ENCODE data around the gene COL20A1.

Gene COL20A1

DNA sequence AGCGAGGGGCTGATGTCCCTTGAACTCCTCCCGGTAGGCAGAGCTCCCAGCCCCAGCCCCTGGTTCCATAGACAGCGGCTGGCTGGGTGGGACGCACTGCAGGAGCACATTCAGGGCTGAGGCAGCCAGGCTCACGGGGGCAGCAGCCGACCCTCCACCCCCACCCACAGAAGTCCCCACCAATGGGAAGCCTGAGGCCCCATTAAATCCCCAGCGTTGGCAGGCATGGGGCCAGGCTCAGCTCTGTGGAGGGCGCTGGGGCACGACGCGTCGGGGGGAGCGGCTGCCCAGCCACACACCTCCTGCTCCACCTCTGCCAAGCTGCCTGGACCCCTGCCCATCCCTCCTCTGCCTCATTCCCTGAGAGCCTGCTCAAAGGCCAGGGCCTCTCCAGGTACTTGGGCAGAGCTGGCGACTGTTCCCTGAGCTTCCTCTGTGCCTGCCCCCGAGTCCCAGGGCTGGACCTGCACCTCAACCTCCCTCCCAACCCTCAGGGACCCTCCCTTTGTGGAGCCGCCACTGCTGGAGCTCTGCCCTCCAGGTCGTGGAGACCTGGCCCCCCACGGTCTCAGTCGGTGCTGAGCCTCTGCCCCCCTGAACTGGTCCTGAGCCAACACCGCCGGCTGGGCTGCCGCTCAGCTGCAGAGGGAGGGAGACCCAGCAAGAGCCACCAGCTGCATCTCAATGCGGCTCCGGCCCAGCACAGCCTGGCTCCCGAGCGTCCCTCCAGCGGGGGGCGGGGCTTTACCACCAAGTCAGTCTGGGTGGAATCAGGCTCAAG is 59.0 kb downstream of the COL20A1 start:
- Mint-ChIP-seq H3K36me3 (no peaks in the 10 kb centered on the region), H3K4me1 (ENCODE audit: low read depth) (no peaks in the 10 kb centered on the region), H3K27me3 (no peaks in the 10 kb centered on the region), H3K9me3 (ENCODE audit: low read depth) (no peaks in the 10 kb centered on the region), H3K27ac (no peak overlapping the region), H3K4me3 (no peak overlapping the region)

DNA sequence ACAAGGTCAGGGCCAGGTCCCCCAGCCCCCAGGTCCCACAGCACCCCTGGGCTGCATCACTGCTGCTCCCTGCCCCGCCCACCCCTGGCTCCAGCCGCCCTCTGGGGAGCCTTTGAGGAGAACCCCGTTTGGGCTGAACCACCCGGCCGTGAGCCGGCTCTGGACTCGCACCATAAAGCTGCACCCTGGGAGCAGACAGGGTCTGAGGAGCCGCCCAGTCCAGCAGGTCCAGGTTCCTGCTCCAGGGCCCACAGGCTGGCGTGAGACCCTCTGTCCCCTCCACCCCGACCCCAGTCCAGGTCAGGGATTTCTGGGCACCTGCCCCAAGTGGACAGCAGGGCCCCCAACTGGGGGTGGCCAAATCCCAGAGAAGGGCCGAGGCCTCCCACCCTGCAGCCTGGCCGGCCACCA is 59.8 kb downstream of the COL20A1 start:
- Mint-ChIP-seq H3K4me3 (no peak overlapping the region), H3K4me1 (ENCODE audit: low read depth) (no peaks in the 10 kb centered on the region), H3K27ac (no peak overlapping the region), H3K36me3 (no peaks in the 10 kb centered on the region), H3K27me3 (no peaks in the 10 kb centered on the region), H3K9me3 (ENCODE audit: low read depth) (no peaks in the 10 kb centered on the region)

DNA sequence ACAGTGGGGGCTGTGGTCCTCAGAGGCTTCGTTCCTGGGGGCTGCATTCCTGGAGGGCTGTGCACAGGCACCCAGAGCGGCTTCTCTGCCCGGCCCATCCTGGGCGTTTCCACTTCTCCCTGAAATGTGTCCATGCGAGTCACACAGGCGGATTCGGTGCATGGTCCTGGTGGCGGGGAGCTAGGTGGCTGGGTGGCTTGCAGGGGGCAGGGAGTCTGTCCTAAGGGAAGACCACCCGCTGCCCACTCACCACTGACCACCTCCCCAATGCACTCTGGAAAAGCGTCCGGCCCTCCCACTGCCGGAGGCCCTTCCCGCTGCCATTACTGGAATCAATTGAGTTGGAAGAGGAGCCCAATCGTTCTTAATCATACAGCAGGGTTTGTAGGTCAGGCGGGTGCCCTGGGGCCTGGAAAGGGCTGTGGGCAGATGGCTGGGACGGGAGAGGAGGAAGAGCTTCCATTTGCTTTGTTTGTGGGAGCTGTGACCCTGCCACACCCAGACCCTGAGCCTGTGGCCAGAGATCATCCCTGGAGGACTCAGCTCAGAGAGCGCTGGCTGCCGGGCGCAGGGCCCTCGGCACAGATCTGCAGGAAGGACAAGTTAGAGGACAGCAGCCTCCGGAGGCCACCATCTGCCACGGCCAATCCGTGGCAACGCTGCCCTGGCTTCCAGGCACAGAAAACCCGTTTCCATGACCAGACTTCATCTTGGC is 61.8 kb downstream of the COL20A1 start:
- no peaks in the 10 kb centered on the region for H3K4me1 Mint-ChIP-seq (ENCODE audit: low read depth)
- no peaks in the 10 kb centered on the region for H3K36me3 Mint-ChIP-seq
- H3K9me3 Mint-ChIP-seq (ENCODE audit: low read depth): no peaks in the 10 kb centered on the region
- no peak overlapping the region for H3K4me3 Mint-ChIP-seq
- H3K27ac Mint-ChIP-seq: no peak overlapping the region
- peaks cover 4% of the 10 kb centered on the region for H3K27me3 Mint-ChIP-seq

DNA sequence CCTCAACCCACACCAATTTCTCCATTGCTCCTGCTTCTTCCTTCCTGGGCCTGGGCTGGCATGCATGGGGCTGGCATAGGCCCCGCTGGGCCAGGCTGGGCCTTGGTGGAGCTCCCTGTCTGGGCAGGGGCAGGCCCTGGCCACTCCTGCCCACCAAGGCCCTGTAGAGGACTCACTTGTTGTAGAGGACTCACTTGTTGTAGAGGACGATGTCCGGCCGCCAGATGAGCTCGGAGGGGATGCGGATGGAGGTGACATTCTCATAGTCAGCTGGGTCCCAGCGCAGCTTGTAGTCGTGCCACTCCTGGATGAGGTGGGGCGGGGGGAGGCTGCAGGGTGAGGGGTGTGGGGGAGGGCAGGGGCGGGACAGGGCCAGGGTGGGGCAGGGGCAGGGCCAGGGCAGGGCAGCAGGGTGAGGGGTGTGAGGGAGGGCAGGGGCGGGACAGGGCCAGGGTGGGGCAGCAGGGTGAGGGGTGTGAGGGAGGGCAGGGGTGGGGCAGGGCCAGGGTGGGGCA is 62.9 kb downstream of the COL20A1 start:
- Mint-ChIP-seq H3K27me3 (peaks cover 4% of the 10 kb centered on the region), H3K9me3 (ENCODE audit: low read depth) (no peaks in the 10 kb centered on the region), H3K27ac (no peak overlapping the region), H3K4me1 (ENCODE audit: low read depth) (no peaks in the 10 kb centered on the region), H3K4me3 (no peak overlapping the region), H3K36me3 (no peaks in the 10 kb centered on the region)

DNA sequence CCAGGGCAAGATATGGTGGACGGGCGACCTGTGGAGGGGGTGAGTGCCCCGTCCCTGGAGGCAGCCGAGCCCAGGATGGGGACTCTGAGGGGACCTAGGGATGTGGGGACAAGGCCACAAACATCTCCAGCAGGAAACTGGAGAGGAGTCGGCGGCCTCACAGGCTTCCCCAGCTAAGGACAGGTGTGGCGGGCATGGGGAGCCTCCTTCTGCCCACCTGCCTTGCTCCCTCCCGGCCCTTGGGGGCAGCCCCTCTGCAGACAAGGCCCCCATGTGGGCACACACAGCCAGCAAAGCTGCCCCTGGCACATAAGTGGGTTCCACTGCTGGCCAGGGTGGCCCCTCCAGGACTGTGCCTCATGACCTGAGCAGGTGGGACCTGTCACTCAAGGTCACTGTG is 63.5 kb downstream of the COL20A1 start:
- Mint-ChIP-seq H3K27ac (no peak overlapping the region), H3K9me3 (ENCODE audit: low read depth) (no peaks in the 10 kb centered on the region), H3K27me3 (peaks cover 4% of the 10 kb centered on the region), H3K4me1 (ENCODE audit: low read depth) (no peaks in the 10 kb centered on the region), H3K4me3 (no peak overlapping the region), H3K36me3 (no peaks in the 10 kb centered on the region)

DNA sequence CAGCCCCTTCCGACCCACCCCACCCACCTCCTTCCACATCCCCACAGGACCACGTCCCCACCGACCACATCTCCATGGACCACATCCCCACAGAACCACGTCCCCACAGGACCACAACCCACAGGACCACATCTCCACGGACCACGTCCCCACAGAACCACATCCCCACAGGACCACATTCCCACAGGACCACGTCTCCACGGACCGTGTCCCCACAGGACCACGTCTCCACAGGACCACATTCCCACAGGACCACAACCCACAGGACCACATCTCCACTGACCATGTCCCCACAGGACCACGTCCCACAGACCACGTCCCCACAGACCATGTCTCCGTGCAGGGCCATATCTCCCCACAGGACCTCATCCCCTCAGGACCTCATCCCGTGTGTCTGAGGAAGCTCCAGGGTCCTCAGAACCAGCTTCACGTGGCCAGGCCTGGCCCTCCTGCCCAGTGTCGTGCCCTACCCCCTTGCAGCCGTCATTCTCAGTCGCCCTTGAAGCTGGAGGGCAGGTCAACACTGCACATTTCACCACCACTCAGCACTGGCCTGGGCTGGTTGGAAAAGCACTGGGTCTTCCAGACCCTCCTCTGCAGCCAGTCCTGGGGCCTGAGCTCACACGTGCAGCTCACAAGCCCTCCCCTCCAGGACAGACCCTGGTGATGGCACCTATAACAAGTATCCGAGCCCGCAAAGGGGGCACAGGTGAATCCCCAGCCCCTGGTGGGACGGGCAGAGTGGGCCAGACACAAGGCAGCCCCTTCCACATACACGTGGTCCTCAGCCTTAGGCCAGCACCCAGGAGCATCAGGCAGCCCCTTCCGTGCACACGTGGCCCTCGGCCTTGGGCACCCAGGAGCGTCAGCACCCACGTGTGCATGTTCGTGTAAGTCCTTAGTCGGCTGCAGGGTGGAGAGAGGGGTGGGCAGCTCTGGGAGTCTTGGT is 64.2 kb downstream of the COL20A1 start:
- Mint-ChIP-seq H3K27ac (no peak overlapping the region), H3K27me3 (peaks cover 4% of the 10 kb centered on the region), H3K4me1 (ENCODE audit: low read depth) (no peaks in the 10 kb centered on the region), H3K9me3 (ENCODE audit: low read depth) (no peaks in the 10 kb centered on the region), H3K4me3 (no peak overlapping the region), H3K36me3 (no peaks in the 10 kb centered on the region)

DNA sequence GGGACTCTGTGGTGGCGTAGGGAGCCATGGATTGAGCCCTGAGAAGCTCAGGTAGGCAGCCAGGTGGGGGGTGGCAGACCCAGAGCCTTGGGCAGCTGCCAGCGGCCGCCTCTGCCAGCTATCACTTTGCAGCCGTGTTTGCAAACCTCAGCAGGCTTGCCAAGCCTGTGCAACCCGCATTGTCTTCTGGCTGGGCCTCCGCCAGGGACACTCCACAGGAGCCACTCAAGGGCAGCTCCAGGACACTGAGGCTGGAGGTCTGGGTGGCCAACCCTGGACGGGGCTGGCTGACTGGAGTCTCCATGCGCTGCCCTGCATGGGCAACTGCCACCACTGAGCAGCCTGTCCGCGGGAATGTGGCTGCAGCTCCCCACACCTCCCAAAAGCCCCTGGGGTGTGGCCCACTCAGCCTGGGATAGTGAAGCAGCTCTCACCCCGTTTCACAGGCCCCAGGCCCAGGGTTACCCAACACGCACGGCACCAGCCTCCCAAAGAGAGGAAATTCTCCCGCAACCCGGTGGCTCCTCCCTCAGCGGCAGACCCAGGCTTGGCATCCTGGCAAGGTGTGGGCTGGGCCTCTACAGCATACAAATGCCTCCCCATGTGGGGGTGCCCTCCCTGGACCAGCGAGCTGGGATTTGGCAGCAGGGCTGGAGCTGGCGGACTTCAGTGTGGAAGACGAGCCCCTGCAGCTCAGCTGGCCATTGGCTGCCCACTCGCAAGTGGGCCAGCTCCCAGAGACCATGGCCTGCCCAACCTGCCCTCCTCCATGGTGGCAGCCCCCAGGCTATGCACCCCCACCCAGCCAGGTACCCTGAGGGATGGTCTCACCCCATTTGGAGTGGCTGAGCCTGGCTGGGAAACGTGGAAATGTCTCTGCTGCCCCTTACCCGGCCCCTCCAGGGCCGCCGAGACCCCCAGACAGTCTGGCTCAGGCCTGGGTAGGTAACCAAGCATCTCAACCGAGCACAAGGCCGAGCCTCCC is 65.2 kb downstream of the COL20A1 start:
- Mint-ChIP-seq H3K4me1 (ENCODE audit: low read depth) (peaks cover 2% of the 10 kb centered on the region), H3K4me3 (no peak overlapping the region), H3K36me3 (no peaks in the 10 kb centered on the region), H3K27me3 (peaks cover 12% of the 10 kb centered on the region), H3K27ac (no peak overlapping the region), H3K9me3 (ENCODE audit: low read depth) (no peaks in the 10 kb centered on the region)

DNA sequence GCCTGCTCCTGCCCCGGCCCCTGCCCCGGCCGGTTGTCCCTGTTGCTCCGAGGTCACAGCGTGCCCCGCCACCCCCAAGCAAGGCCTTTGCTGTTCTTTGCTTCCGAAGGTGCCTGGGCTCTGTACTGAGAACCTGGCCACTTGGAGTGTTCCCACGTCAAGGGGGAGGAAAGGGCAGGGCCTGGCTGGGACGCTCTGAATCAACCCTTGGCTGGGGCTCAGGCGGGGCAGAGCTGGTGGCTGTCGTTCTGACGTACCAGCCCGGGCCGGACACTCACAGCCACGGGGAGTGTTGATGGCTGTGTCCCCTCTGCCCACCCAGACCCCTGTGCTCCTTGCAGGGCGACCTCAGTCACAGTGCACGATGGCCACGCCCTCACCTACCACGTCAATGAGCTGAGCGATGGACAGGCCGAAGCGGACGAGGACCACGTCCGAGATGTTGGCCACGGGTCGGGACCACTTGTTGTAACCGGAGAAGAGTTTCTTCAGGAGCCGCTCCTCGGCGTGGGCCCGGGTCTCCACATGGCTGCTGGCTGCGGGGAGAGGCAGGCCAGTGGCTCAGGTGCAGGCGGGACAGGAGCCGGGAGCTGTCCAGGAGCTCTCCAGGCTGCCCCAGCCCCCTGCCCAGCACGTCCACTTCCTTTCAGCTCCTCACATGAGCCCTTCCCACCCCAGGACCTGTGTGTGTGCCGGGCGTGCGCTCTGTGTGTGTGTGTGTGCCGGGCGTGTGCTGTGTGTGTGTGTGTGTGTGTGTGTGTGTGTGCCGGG is 66.4 kb downstream of the COL20A1 start:
- Mint-ChIP-seq H3K4me1 (ENCODE audit: low read depth) (peaks cover 2% of the 10 kb centered on the region), H3K27me3 (peaks cover 12% of the 10 kb centered on the region), H3K36me3 (no peaks in the 10 kb centered on the region), H3K27ac (no peak overlapping the region), H3K9me3 (ENCODE audit: low read depth) (no peaks in the 10 kb centered on the region), H3K4me3 (no peak overlapping the region)

DNA sequence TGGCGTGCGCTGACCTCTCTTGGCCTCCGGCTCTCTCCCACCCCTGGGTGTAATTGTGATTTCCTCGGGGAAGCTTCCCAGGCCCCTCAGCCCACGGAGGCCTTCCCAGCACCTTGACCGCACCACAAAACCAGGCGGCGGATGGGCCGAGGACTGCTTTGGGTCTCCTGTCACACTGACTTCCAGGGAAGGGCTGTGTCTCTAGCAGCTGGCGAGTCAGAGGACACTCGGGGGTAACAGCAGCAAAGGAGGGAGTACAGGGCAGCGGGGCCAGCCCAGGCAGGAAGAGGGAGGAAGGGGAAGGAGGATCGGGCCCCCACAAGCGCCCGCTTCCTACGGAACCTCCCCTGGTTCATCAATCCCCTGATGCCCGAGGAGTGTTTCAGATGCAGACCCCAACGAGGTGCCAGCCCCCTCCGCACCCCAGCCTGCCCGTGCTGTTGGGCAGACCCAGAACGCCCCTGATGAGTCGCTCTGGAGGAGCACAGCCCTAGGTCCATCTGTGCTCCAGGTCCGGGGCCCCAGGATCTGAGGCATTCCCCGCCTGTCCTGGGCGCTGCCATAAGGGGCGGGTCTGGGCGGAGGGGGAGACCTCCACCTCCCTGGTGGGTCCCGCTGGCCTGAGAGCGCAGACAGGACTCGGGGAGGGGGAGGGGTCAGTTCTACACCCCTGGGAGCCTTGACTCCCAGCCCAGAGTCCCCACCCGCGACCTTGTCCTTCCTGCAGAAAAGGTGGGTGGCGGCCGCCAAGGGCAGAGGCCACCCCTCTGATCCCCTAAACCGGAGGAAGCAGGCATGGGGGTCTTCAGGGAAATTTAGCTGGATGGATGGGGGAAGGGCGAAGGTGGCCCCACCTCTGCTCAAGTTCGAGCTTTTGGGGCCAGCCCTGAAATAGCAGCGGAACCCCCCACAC is 67.2 kb downstream of the COL20A1 start:
- Mint-ChIP-seq H3K36me3 (no peaks in the 10 kb centered on the region), H3K27ac (no peak overlapping the region), H3K9me3 (ENCODE audit: low read depth) (no peaks in the 10 kb centered on the region)

DNA sequence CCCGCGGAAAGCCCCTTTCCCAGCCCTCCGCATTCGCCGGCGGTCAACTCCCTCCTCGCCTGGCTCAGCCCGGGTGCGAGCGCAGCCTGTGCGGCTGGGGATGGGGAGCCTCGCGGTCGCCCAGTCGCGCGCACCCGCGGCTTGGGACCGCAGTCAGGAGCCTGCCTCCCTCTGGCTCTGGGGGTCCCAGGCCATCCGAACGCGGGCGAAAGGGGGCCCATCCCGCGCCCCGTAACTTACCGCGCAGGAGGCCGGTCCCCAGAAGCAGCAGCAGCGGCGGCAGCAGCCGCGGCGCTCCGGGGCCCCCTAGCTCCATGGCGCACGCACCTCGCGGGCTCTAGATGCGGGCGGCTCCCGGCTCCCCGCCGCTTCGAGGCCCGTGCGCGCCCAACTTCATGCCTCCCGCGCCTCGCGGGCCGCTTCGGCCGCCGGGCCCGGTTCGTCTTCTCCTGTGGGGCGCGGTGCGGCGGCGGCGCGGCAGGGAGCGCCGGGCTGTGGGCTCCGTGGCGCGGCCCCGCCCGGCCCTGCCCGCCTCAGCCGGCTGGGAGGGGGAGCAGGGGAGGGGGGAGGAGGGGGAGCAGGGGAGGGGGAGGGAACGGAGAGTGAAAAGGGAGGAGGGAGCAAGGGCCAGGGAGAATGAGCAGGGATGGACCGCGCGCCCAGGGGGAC is 68.0 kb downstream of the COL20A1 start, which contains the start of gene CHRNA4:
Gene CHRNA4 (minus strand): TSS at position 500 of the 669 bp plus-strand sequence. CDS start 184 bp downstream, at position 316.
- no peaks in the 10 kb centered on the region for H3K9me3 Mint-ChIP-seq (ENCODE audit: low read depth)
- no peak within 1 kb of the TSS for H3K27ac Mint-ChIP-seq
- peaks cover 12% of the 10 kb centered on the region for H3K27me3 Mint-ChIP-seq
- H3K4me3 Mint-ChIP-seq: no peak within 1 kb of the TSS
- peaks cover 2% of the 10 kb centered on the region for H3K4me1 Mint-ChIP-seq (ENCODE audit: low read depth)
- H3K36me3 Mint-ChIP-seq: no peaks in the 10 kb centered on the region

More for the DNA sequence above, 67.2 kb downstream of the COL20A1 start:
- H3K4me1 Mint-ChIP-seq (ENCODE audit: low read depth): peaks cover 2% of the 10 kb centered on the region
- peaks cover 12% of the 10 kb centered on the region for H3K27me3 Mint-ChIP-seq
- no peak overlapping the region for H3K4me3 Mint-ChIP-seq

DNA sequence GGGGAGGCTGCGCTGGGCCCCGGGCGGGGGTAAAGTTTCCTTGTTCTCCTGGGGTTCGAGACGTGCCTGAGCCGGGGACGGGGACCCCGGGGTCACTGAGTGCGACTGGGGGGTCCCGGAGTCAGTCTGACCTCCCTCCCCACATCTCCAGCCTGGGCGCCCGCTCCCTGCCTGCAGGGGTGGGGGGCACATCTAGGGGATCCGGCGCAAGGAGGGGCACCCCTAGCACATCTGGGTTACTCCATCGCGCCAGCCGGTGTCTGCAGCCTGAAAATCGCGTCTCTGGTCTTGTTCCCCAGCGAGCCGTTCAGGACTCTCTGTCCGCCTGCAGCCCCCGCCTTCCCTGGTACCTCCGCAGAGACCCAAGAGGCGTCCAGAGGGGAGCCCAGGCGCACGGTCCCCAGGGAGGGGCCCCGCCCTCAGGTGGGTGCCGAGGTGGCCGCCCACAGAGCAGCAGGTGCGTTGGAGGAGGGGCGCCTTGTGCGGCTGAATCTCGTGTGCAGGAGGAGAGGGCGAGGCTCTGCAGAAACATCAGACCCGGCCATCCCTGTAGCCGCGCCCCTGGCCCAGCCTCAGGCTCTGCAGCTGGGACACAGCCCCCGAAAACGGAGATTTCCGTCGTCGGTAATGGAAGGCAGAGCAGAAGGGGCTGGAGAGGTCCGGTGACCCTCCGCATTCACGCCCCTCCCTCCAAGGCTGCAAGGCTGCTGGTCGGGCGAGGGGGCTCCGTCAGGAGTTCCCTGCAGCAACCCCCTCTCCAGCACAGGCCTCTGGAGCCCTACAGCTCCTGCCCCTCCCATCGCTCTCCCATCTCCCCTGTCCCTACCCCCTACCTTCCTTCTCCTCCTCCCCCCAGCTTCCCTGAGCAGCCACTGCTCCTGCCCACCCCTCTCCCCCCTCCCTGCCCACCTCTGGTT is 68.8 kb downstream of the COL20A1 start:
- peaks cover 13% of the 10 kb centered on the region for H3K27me3 Mint-ChIP-seq
- no peak overlapping the region for H3K27ac Mint-ChIP-seq
- no peaks in the 10 kb centered on the region for H3K9me3 Mint-ChIP-seq (ENCODE audit: low read depth)
- no peaks in the 10 kb centered on the region for H3K36me3 Mint-ChIP-seq
- no peak overlapping the region for H3K4me3 Mint-ChIP-seq
- H3K4me1 Mint-ChIP-seq (ENCODE audit: low read depth): peaks cover 2% of the 10 kb centered on the region

Measured in activated naive CD8-positive, alpha-beta T cell (primary cell).